NB4 (cell line): ENCODE data around the gene HAPLN2.

ENCODE experiments used
- TF ChIP-seq, protein P1 (sequence below): IDR thresholded peaks from 2 replicates; pipeline ENCODE4 v1.6.1; 2011; ENCODE audit warnings: low read depth, low read length
- TF ChIP-seq, protein P2 (sequence below): IDR thresholded peaks from one replicate; pipeline ENCODE4 v1.5.1; 2012; ENCODE audit warnings: low read depth, low read length

- TF ChIP-seq, protein P1, sequence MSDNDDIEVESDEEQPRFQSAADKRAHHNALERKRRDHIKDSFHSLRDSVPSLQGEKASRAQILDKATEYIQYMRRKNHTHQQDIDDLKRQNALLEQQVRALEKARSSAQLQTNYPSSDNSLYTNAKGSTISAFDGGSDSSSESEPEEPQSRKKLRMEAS, result no peak
- TF ChIP-seq, protein P2, sequence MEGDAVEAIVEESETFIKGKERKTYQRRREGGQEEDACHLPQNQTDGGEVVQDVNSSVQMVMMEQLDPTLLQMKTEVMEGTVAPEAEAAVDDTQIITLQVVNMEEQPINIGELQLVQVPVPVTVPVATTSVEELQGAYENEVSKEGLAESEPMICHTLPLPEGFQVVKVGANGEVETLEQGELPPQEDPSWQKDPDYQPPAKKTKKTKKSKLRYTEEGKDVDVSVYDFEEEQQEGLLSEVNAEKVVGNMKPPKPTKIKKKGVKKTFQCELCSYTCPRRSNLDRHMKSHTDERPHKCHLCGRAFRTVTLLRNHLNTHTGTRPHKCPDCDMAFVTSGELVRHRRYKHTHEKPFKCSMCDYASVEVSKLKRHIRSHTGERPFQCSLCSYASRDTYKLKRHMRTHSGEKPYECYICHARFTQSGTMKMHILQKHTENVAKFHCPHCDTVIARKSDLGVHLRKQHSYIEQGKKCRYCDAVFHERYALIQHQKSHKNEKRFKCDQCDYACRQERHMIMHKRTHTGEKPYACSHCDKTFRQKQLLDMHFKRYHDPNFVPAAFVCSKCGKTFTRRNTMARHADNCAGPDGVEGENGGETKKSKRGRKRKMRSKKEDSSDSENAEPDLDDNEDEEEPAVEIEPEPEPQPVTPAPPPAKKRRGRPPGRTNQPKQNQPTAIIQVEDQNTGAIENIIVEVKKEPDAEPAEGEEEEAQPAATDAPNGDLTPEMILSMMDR, result no peak
Observed at GRCh38 chr1:156586323-156586722, 32.9 kb upstream of the HAPLN2 start.
